Measurements from ENCODE around the gene MCTP2. TPM values are rescaled to one million over a fixed set of nuclear protein-coding genes. Genes with fewer than 3 reads are reported as not detected.

MCTP2 gene
- total RNA-seq, 1 experiment from 2014 or later: 1.3 TPM

- Histone ChIP-seq H2BK120ac (ENCODE audit: low read depth, low read length, poor library complexity, severe bottlenecking) (no peak overlapping the region), H2BK12ac (ENCODE audit: insufficient read length, low read depth, low read length) (no peak overlapping the region), H2BK5ac (ENCODE audit: insufficient read length, low read length) (no peak overlapping the region), H4K20me1 (ENCODE audit: control insufficient read depth, insufficient read depth, insufficient read length) (no peaks in the 10 kb centered on the region), H2AFZ (ENCODE audit: low read length) (no peak overlapping the region), H3K4me1 (ENCODE audit: insufficient read depth, low read length) (no peaks in the 10 kb centered on the region), H2AK5ac (ENCODE audit: insufficient read length, low read length) (no peak overlapping the region), H3K56ac (ENCODE audit: insufficient read length, low read depth, low read length) (no peak overlapping the region), H2BK20ac (ENCODE audit: low read depth, low read length, poor library complexity, severe bottlenecking) (no peak overlapping the region), H2BK15ac (ENCODE audit: low read depth, low read length) (no peak overlapping the region), H3K14ac (ENCODE audit: insufficient read depth, low read length) (no peak overlapping the region), H3K27me3 (ENCODE audit: insufficient read depth, low read length) (no peaks in the 10 kb centered on the region), H3K18ac (ENCODE audit: insufficient read length, low read depth, low read length) (no peak overlapping the region), H3K23me2 (ENCODE audit: insufficient read length, low read depth, low read length, poor library complexity, severe bottlenecking) (no peaks in the 10 kb centered on the region), H3K4ac (ENCODE audit: low read depth, low read length) (no peak overlapping the region), H3K4me2 (ENCODE audit: insufficient read depth, insufficient read length, low read length) (no peak overlapping the region), H3K79me1 (ENCODE audit: insufficient read depth, low read depth, low read length, poor library complexity, severe bottlenecking) (no peaks in the 10 kb centered on the region), H4K5ac (ENCODE audit: insufficient read length, low read depth, low read length) (no peak overlapping the region), H4K8ac (replicated peaks; ENCODE audit: insufficient read length, low read depth, low read length) (no peak overlapping the region), H4K91ac (ENCODE audit: insufficient read length, low read depth, low read length) (no peak overlapping the region), H3K23ac (ENCODE audit: insufficient read length, low read depth, low read length) (no peak overlapping the region), H3K9ac (ENCODE audit: extremely low read depth, insufficient read length, low read length) (no peak overlapping the region), H3K27ac (ENCODE audit: insufficient read length, low read depth, low read length) (no peak overlapping the region), H3T11ph (ENCODE audit: low read length) (no peak overlapping the region), H3K9me3 (ENCODE audit: control insufficient read depth, low read depth, low read length) (no peaks in the 10 kb centered on the region), H3K79me2 (ENCODE audit: insufficient read depth, low read length) (no peaks in the 10 kb centered on the region)
- peaks cover 0 to 5% of the 10 kb centered on the region in 2 experiments; a peak in 2 of 5 replicates for H3K9me3 Mint-ChIP-seq
- H3K36me3 Mint-ChIP-seq (ENCODE audit: insufficient read depth in 1 of 3, low read depth in 3 of 3): no peaks in the 10 kb centered on the region; a peak in 1 of 7 replicates
- H3K4me1 Mint-ChIP-seq: no peaks in the 10 kb centered on the region
- H3K27ac Mint-ChIP-seq: no peak overlapping the region
- no peak for TF ChIP-seq CTCF (conservative IDR thresholded peaks at IDR 0.05)
- H3K27me3 Mint-ChIP-seq (ENCODE audit: low read depth): no peaks in the 10 kb centered on the region
- no CpG with 5 or more reads among the region's 1 CpG for WGBS (ENCODE audit: extremely low coverage, insufficient read length, low lambda C conversion rate)
- no peak overlapping the region for H3K4me3 Mint-ChIP-seq
- no peak for DNase-seq
These were observed 200.9 kb downstream of the MCTP2 start for GRCh38 chr15:94432279-94432678.

Data from H9 (cell line).